GM21423 (cell line): Measurements from ENCODE around the gene SH3BGR.
"Not testable (repeated sequence)": the region's sequence is repeated elsewhere in the genome, so short reads cannot be mapped to it uniquely, and the experiment has no call there.

Experiments used
- ATAC-seq: cut with Tn5 transposase; IDR thresholded peaks from one replicate; pipeline ENCODE4 v1.9.1; 2021; ENCODE audit warnings: mild to moderate bottlenecking, moderate library complexity; ENCODE audit not compliant: unreplicated experiment

The SH3BGR gene

GRCh38 chr21:39451332-39452206, at the start of gene SH3BGR:
Gene SH3BGR (plus strand): TSS chr21:39451970. CDS start chr21:39452097, 127 bp downstream.
- ATAC-seq = no peak

GRCh38 chr21:39406065-39406464, 45.7 kb upstream of the SH3BGR start:
- no peak for ATAC-seq

GRCh38 chr21:39419204-39419603, 32.6 kb upstream of the SH3BGR start:
- not testable (repeated sequence) for ATAC-seq

- ATAC-seq = no peak
These were observed 29.1 kb upstream of the SH3BGR start for GRCh38 chr21:39422527-39423241.

GRCh38 chr21:39429445-39429844, 22.3 kb upstream of the SH3BGR start:
- no peak for ATAC-seq

GRCh38 chr21:39430016-39430415, 21.8 kb upstream of the SH3BGR start:
- ATAC-seq = no peak

GRCh38 chr21:39430457-39430856, 21.3 kb upstream of the SH3BGR start:
- no peak for ATAC-seq

- no peak for ATAC-seq
These were observed 20.8 kb upstream of the SH3BGR start for GRCh38 chr21:39430954-39431353.

GRCh38 chr21:39434950-39435349, 16.8 kb upstream of the SH3BGR start:
- ATAC-seq = no peak

- ATAC-seq = no peak
These were observed 12.5 kb upstream of the SH3BGR start for GRCh38 chr21:39439232-39439631.

GRCh38 chr21:39441502-39442475, 10.0 kb upstream of the SH3BGR start:
- ATAC-seq = no peak

GRCh38 chr21:39444421-39445180, 7.2 kb upstream of the SH3BGR start:
- ATAC-seq = peak; percentile 2

GRCh38 chr21:39445321-39446269, 6.2 kb upstream of the SH3BGR start, which contains the start of gene LCA5L:
Gene LCA5L (minus strand): TSS chr21:39445778. CDS start chr21:39428493, 17,285 bp downstream.
- peak; percentile 91 for ATAC-seq

- no peak for ATAC-seq
These were observed 4.5 kb upstream of the SH3BGR start for GRCh38 chr21:39447264-39447663.

GRCh38 chr21:39452207-39452969, 618 bp downstream of the SH3BGR start:
- no peak for ATAC-seq

- no peak for ATAC-seq
These were observed 1.2 kb downstream of the SH3BGR start for GRCh38 chr21:39452970-39453342.

GRCh38 chr21:39453571-39454179, 1.9 kb downstream of the SH3BGR start:
- ATAC-seq = no peak
